ENCODE data around the gene HLA-G. TPM values are rescaled to one million over a fixed set of nuclear protein-coding genes. Genes with fewer than 3 reads are reported as not detected.
"Not testable (repeated sequence)": the region's sequence is repeated elsewhere in the genome, so short reads cannot be mapped to it uniquely, and the experiment has no call there.

HLA-G gene
- 10 to 100 TPM in 1 of 3 donors, 1 to 10 TPM in 1, under 1 TPM in 1; 0.51 to 17.0 (median 6.2) TPM for polyA plus RNA-seq (ENCODE audit: insufficient read length in 3 of 3)

- DNase-seq (ENCODE audit: low read depth in 3 of 3, low spot score in 2 of 3) = no peak
These were observed at the start of gene HLA-G for GRCh38 chr6:29827579-29828470. Gene HLA-G (plus strand): TSS chr6:29827825. CDS start chr6:29827845, 20 bp downstream.

GRCh38 chr6:29780019-29780698 is 47.5 kb upstream of the HLA-G start:
- not testable (repeated sequence) for DNase-seq (ENCODE audit: low read depth in 3 of 3, low spot score in 2 of 3)

DNA sequence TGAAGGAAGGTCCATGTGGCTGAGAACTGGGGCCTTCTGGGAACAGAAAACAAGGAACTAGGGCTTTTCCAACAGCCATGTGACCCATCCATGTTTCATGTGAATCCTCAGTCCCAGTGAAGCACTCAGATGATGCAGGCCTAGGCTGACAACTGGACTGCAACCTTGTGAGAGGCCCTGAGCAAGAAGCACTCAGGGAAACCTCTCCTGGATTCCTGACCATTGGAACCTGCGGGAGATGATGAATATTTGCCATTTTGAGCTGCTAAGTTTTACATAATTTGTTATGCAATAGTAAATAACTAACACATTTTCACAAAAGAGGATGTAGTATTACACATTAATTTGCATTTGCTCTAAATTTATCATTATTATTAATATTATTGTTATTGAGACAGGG is 38.4 kb upstream of the HLA-G start:
- DNase-seq (ENCODE audit: low read depth in 3 of 3, low spot score in 2 of 3) = no peak

DNA sequence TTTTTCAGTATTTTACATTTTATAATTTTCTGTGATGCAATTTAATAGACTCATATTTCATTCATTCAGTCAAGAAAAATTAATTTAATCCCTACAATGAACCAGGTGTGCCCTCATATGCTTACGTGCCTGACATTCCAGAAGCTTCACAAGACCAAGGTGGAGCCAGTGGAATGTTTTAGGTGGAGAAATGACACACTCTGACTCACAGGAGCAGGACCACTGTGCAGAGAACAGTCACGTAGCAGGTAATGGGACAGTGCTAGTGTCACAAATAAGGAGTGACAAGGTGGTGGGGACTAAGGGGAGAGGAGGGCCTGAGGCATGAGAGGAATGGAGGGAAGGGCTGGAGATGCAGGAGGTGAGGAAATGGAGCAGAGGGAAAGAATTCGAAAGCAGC is 37.0 kb upstream of the HLA-G start:
- no peak for DNase-seq (ENCODE audit: low read depth in 3 of 3, low spot score in 2 of 3)

DNA sequence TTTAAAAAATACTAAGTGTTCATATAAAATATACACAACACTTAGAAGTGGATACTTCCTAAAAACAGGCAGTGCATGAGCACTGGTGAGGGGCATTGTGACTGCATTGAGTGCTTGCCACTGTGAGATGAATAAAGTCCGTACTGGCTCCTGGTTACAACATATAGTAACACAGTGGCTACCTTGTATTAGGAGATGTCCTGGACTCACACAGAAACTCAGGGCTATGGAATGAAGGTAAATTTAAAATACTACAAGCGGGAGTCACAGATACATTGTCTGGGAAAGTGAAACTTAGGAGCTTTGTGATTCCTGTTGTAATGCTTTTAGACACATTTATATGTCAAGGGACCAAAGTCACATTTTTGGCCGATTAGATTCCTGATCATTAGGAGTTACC is 36.5 kb upstream of the HLA-G start:
- DNase-seq (ENCODE audit: low read depth in 3 of 3, low spot score in 2 of 3) = no peak

DNA sequence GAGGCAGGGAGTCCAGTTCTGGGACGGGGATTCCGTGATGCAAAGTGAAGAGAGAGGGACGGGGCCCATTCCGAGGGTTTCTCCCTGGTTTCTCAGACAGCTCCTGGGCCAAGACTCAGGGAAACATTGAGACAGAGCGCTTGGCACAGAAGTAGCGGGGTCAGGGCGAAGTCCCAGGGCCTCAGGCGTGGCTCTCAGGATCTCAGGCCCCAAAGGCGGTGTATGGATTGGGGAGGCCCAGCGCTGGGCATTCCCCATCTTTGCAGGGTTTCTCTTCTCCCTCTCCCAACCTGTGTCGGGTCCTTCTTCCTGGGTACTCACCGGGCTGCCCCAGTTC is 35.9 kb upstream of the HLA-G start:
- DNase-seq (ENCODE audit: low read depth in 3 of 3, low spot score in 2 of 3) = no peak

- DNase-seq (ENCODE audit: low read depth in 3 of 3, low spot score in 2 of 3) = no peak
These were observed 35.2 kb upstream of the HLA-G start for GRCh38 chr6:29792123-29793035.

- DNase-seq (ENCODE audit: low read depth in 3 of 3, low spot score in 2 of 3) = no peak
These were observed 34.6 kb upstream of the HLA-G start for GRCh38 chr6:29793036-29793356.

- no peak for DNase-seq (ENCODE audit: low read depth in 3 of 3, low spot score in 2 of 3)
These were observed 33.8 kb upstream of the HLA-G start for GRCh38 chr6:29793796-29794195.

GRCh38 chr6:29796026-29796425 is 31.6 kb upstream of the HLA-G start:
- DNase-seq (ENCODE audit: low read depth in 3 of 3, low spot score in 2 of 3) = no peak

GRCh38 chr6:29797135-29797534 is 30.5 kb upstream of the HLA-G start:
- DNase-seq (ENCODE audit: low read depth in 3 of 3, low spot score in 2 of 3) = no peak

DNA sequence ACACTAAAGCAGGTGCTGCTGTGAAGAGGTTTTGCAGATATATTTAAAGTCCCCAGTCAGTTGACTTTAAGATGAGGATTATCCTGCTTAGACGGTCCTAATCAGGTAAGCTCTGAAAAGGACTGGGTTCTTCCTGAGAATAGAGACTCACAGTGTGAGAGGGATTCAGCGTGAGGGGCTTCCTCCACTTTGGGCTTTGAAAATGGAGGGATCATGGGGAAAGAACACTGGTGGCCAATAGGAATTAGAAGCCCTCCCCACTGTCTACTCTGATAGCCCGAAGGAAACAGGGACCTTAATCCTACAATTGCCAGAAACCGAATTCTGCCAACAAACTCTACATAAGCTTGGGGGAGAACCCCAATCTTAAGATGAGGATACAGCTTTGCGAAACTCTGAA is 29.7 kb upstream of the HLA-G start:
- no peak for DNase-seq (ENCODE audit: low read depth in 3 of 3, low spot score in 2 of 3)

- DNase-seq (ENCODE audit: low read depth in 3 of 3, low spot score in 2 of 3) = no peak
These were observed 27.4 kb upstream of the HLA-G start for GRCh38 chr6:29800254-29800653.

GRCh38 chr6:29806387-29806786 is 21.2 kb upstream of the HLA-G start:
- DNase-seq (ENCODE audit: low read depth in 3 of 3, low spot score in 2 of 3) = no peak

GRCh38 chr6:29809249-29809648 is 18.4 kb upstream of the HLA-G start:
- no peak for DNase-seq (ENCODE audit: low read depth in 3 of 3, low spot score in 2 of 3)

- DNase-seq (ENCODE audit: low read depth in 3 of 3, low spot score in 2 of 3) = no peak
These were observed 17.3 kb upstream of the HLA-G start for GRCh38 chr6:29810371-29810770.

- DNase-seq (ENCODE audit: low read depth in 3 of 3, low spot score in 2 of 3) = no peak
These were observed 16.2 kb upstream of the HLA-G start for GRCh38 chr6:29811377-29811776.

DNA sequence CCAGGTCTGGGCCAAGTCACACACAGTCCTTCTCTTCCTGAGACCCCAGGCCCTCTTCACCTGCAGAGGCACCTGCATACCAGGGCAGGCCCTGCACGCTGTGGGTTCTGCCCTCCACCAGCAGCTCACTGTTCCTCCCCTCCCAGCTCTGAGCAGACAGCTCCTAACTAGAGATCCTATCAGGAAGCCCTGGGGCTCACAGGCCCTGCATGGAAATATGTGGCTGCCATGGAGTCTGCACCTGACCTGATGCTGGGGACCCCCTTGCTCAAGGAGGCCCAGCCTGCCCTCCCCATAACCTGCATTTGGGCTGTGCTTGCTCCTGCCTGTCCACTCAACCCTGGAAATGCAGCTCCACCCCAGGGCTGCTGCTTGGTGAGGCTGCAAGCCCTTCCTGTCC is 14.6 kb upstream of the HLA-G start:
- no peak for DNase-seq (ENCODE audit: low read depth in 3 of 3, low spot score in 2 of 3)

- no peak for DNase-seq (ENCODE audit: low read depth in 3 of 3, low spot score in 2 of 3)
These were observed 13.8 kb upstream of the HLA-G start for GRCh38 chr6:29813809-29814208.

- DNase-seq (ENCODE audit: low read depth in 3 of 3, low spot score in 2 of 3) = no peak
These were observed 13.1 kb upstream of the HLA-G start for GRCh38 chr6:29814379-29815117.
